ENCODE measurements around the gene OR10V1.
A peak's percentile ranks its signal among the peaks of the same experiment; 100 is the strongest.

OR10V1 gene

DNA sequence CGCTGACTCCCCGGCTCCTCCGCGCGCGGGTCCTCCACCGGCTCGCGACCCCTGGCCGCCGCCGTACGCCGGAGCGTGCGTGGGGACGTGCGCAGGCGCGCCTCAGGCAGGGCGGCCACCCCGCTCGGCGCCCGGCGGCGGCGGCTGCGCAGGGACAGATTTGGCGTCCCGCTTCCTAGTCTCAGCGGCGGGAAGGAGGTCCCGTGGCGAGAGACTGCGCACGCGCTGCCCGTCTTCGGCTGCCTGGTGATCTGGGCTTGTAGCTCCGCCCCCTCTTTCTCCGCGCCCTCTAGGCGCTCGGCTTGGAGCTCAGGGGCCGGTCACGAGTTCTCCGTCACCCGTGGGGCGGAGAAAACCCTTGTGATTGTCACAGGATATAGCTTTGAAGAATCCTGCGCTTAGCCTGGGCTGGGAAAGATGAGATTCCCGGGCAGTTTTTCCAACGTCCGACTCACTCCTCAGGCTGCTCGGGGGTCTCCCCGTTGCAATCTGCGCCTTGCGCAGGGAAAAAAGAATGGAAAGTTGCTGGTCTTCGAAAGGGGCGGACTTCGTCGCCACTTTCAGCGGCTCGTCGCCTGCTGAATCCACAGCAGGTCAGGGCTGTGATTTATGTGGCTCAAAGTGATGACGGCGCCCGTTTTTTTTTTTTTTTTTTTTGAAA is 44.6 kb downstream of the OR10V1 start, which contains the start of gene PATL1:
Gene PATL1, minus strand, starts transcription at position 88 of the 661 bp plus-strand sequence. CDS start 142 bp downstream, outside the sequence.
- DNase-seq: peak; percentile 98 to 99
- TF ChIP-seq POLR2A (IDR thresholded peaks at IDR 0.05; ENCODE audit: low read length): peak; percentile 69
- no peak for TF ChIP-seq GATA1 (IDR thresholded peaks at IDR 0.05; ENCODE audit: low read depth, low read length)

DNA sequence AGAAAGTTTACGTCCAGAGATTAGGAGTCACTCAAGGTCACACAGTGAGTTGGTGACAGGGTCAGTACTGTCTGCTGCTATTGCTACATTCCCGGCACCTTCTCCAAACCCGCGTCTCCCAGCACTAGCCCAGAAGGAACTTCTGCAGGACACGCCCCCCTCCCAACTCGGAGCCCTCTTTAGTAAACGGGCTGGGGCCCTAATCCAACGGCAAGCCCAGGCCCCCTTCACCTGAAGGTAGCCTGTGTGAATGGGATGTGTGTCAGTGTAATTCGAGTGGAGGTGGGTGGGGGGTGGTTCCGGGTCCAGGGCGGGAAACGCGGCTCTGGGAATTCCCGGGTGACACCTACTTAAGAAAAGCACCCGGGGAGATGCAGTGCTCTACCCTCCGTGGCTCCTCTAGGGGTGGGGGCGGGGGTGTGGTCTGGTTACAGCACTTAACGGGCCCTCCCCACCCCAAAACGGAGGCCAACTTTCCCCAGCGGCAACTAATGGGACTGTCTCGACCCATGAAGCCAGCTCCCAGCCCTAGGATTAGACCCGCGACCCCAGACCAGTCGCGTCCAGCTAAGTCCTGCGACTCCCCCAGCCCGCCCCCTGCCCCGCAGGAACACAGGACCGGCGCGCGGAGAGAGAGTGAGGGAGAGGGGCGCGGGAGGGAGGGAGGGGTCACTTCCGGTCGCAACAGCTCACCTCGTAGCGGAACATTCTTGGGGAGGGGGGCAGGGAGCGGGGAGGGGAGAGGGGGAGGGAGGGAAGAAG is 45.3 kb downstream of the OR10V1 start:
- DNase-seq: peak; percentile 84 to 87
- TF ChIP-seq POLR2A (IDR thresholded peaks at IDR 0.05; ENCODE audit: low read length) (no peak), GATA1 (IDR thresholded peaks at IDR 0.05; ENCODE audit: low read depth, low read length) (no peak)

DNA sequence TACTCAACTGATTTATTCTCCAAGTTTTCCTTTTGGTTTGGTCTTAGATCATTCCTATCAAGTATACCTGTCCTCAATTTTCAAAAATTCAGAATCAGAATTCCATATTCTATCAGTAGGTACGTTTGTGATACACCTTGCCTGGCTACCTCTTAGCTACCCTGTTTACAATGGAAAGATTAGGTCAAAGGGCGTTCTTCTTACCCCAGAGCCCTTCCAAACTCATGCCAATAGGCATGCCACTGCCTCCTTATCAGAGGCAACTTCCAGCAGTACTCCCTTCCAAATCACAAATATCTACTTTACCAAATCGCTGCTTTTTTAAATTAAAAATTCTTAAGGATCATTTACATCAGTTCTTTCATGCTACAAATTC is 45.8 kb downstream of the OR10V1 start:
- no peak for TF ChIP-seq POLR2A (IDR thresholded peaks at IDR 0.05; ENCODE audit: low read length)
- TF ChIP-seq GATA1 (IDR thresholded peaks at IDR 0.05; ENCODE audit: low read depth, low read length): no peak

DNA sequence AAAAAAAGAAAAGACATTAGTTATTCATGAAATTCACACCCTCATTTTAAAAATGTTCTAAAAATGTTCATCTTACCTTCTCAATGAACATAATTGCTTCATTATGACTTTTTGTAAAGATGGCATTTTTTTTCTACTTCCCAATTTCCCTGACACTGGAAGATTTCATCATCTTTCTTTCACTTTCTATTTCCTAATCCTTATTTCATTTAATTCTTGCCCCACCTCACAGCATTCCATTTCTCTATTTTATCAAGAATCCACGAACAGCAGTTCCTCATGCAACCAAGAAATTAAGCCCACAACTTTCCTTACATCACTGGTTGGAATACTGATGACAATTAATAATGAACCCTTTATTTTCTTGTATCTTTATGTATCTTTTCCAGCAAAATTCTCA is 46.7 kb downstream of the OR10V1 start:
- peak in 1 of 2 experiments; percentile 36 for DNase-seq
- TF ChIP-seq POLR2A (IDR thresholded peaks at IDR 0.05; ENCODE audit: low read length) (no peak), GATA1 (IDR thresholded peaks at IDR 0.05; ENCODE audit: low read depth, low read length) (no peak)

More for the DNA sequence above, 45.8 kb downstream of the OR10V1 start:
- no peak for DNase-seq

All from erythroblast (primary cell).